Motor neuron (in vitro differentiated cells): ENCODE measurements around the gene CELA3B. TPM values are rescaled to one million over a fixed set of nuclear protein-coding genes. Genes with fewer than 3 reads are reported as not detected.
"Not testable (repeated sequence)": the region's sequence is repeated elsewhere in the genome, so short reads cannot be mapped to it uniquely, and the experiment has no call there.

Source experiments
- ATAC-seq, 8 experiments: fragments of 200-7000 bp; cut with Tn5 transposase; replicated peaks in 6 of 8; 2 replicates each; pipeline ENCODE4 v1.8.0; 2021; ENCODE audit warnings: mild to moderate bottlenecking in 8 of 8, moderate library complexity in 8 of 8
- H3K27ac ChIP-seq, 2 donors: fragments of 250-450 bp; sonication (Bioruptor Pico); 2 replicates each; pipeline ENCODE4 v1.9.0; 2021; ENCODE audit warnings: antibody characterized with exemption in 2 of 2, mild to moderate bottlenecking in 2 of 2, moderate library complexity in 1 of 2
- H3K4me1 ChIP-seq, 2 donors: fragments of 250-450 bp; sonication (Bioruptor Pico); replicated peaks in 1 of 2; 2 replicates each; pipeline ENCODE4 v1.6.1; 2021; ENCODE audit warnings: antibody characterized with exemption in 2 of 2, mild to moderate bottlenecking in 2 of 2, moderate library complexity in 1 of 2
- H3K4me3 ChIP-seq, 5 donors: fragments of 250-450 bp; sonication (Bioruptor Pico); 2 replicates each; pipeline ENCODE4 v1.9.0; 2021; ENCODE audit warnings: antibody characterized with exemption in 5 of 5, mild to moderate bottlenecking in 5 of 5, moderate library complexity in 4 of 5
- WGBS, 10 experiments: fragments of 450-650 bp; shearing (Covaris generic); methylation state at CpG; one replicate each; pipeline ENCODE4 v1.0.0; 2022; 5-methylcytosine and 5-hydroxymethylcytosine counted together
- in situ Hi-C, 9 experiments: fragments of 400-800 bp; cut with MboI; loops; one replicate each; pipeline ENCODE4 v1.15.0; 2021; ENCODE audit warnings: low sequenced_read_pairs in 9 of 9, low pct_unique_long_range_greater_than_20kb in 2 of 9; ENCODE audit not compliant: unreplicated experiment in 9 of 9
- total RNA-seq, 8 experiments: library from RNA; unstranded; fragments of 300-600 nt; gene quantifications; 2 replicates each; pipeline versions ENCODE4 v1.2.3 to v1.2.4, GENCODE V29; 2022

Gene CELA3B, protein sequence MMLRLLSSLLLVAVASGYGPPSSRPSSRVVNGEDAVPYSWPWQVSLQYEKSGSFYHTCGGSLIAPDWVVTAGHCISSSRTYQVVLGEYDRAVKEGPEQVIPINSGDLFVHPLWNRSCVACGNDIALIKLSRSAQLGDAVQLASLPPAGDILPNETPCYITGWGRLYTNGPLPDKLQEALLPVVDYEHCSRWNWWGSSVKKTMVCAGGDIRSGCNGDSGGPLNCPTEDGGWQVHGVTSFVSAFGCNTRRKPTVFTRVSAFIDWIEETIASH
- total RNA-seq = not detected

DNA sequence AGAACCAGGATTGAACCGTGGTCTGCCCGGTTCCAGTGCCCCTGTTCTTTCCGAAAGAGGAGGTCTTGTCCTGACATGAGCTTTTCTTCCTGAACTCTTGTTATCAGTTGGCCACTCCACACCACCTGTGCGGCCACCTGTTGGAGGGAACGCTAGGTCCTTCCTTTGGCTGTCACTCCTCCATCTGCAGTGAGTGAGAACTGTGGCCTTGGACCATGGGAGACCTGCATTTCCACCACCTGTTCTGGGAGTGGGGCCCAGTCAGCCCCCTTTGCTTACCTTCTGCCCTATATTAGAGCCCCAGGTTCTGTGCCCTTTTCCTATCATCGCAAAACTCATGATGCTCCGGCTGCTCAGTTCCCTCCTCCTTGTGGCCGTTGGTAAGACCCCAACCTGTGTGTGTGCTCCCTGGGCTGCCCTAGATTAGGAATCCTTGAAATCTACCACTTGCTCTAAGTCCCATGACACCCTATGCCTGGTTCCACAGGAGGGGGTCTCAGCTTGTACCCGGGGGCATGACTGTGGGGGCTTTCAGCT lies at the start of gene CELA3B:
Gene CELA3B (plus strand): TSS at position 320 of the 537 bp plus-strand sequence. CDS start 18 bp downstream, at position 338.
- H3K4me3 ChIP-seq, H3K27ac ChIP-seq, H3K4me1 ChIP-seq, ATAC-seq, in situ Hi-C loops: not testable (repeated sequence)
- 80 to 100% (median 90%) methylated on average over 1 to 6 of the region's 9 CpGs; no CpG with 5 or more reads in 4 of the 10 experiments for WGBS, 10 experiments

DNA sequence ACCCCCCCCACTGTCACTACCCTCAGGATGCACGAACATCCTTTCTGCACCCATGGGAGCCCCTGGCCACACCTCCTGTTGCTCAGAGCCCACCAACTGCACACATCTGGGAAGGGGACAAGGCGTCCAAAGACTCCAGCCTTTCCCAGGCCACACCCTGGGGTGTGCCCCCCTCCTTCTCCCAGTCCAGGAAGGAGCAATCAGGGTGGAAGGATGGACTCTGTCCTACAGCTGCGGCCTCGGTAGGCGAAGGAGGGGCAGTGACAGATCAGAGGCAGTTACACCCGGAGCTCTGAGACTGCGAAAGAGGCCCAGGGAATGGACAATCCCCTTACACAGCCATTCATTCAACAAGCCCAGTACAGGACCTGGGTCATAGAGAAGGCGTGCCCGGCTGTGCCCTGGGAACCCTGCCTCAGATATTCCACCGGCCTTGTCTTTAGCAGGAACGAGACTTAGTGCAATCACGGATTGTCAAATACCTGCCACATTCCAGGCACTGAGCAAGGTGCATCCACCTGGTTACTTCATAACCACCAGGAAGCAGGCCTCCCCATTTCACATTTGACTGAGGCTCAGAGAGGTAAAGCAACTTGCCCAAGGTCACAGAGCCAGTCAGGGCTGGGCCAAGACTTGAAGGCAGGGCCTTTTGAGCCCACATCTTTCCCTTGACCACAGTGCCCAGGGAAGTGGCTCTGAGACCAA lies 49.1 kb upstream of the CELA3B start:
- H3K4me1 ChIP-seq = peaks cover 0 to 26% of the 10 kb centered on the region in 2 donors
- H3K27ac ChIP-seq = no peak overlapping the region
- no peak overlapping the region for H3K4me3 ChIP-seq
- WGBS, 10 experiments = 20 to 100% (median 75%) methylated on average over 1 to 9 of the region's 12 CpGs; no CpG with 5 or more reads in 4 of the 10 experiments
- peak; percentile 28 to 85 (median 46) for ATAC-seq
- in situ Hi-C loops = no loop called here

DNA sequence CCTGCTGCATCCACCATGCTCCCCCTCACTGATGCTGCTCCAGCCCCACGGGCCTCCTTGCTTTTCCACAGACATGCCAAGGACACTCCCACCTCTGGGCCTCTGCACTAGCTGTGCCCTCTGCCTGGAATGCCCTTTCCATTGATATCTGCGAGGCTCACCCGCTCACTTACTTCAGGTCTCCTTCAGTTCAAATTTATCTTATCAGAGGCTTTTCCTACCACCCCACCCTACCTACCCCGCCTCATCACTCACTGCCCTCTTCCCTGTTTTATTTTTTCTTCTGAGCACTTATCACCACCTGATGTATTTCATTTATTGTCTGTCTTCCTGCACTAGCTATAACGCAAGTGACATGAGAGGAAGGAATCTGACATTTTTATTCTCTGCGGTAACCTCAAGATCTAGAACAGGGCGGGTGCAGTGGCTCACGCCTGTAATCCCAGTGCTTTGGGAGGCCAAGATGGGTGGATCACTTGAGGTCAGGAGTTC lies 46.7 kb upstream of the CELA3B start:
- 82 to 100% (median 95%) methylated on average over 1 to 8 of the region's 8 CpGs for WGBS, 10 experiments
- in situ Hi-C loops = no loop called here
- H3K27ac ChIP-seq = no peak overlapping the region
- no peak for ATAC-seq
- peaks cover 3 to 36% of the 10 kb centered on the region in 2 donors for H3K4me1 ChIP-seq
- H3K4me3 ChIP-seq = no peak overlapping the region

DNA sequence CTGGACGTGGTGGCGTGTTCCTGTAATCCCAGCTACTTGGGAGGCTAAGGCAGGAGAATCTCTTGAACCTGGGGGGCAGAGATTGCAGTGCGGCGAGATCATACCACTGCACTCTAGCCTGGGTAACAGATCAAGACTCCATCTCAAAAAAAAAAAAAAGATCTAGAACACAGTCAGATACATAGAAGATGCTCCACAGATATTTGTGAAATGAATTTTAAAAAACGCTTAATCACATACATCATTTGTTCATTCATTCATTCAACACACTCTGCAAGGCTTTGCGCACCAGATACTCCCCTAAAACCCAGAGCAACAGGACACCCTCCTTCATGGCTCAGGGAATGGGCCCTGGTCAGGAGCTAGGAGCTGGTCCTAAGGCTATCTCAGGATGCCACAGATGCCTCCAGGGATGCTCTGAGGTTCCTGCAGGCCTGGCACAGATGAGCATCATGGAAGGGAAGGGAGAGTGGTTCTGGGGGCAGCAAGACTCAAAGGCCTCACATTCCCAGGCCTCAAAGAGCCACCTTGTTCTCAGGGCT lies 46.1 kb upstream of the CELA3B start:
- Histone ChIP-seq H3K27ac (no peak overlapping the region), H3K4me1 (peaks cover 3 to 41% of the 10 kb centered on the region in 2 donors), H3K4me3 (no peak overlapping the region)
- 71 to 100% (median 93%) methylated on average over 1 to 6 of the region's 6 CpGs; no CpG with 5 or more reads in 2 of the 10 experiments for WGBS, 10 experiments
- ATAC-seq = no peak
- in situ Hi-C loops = no loop called here

DNA sequence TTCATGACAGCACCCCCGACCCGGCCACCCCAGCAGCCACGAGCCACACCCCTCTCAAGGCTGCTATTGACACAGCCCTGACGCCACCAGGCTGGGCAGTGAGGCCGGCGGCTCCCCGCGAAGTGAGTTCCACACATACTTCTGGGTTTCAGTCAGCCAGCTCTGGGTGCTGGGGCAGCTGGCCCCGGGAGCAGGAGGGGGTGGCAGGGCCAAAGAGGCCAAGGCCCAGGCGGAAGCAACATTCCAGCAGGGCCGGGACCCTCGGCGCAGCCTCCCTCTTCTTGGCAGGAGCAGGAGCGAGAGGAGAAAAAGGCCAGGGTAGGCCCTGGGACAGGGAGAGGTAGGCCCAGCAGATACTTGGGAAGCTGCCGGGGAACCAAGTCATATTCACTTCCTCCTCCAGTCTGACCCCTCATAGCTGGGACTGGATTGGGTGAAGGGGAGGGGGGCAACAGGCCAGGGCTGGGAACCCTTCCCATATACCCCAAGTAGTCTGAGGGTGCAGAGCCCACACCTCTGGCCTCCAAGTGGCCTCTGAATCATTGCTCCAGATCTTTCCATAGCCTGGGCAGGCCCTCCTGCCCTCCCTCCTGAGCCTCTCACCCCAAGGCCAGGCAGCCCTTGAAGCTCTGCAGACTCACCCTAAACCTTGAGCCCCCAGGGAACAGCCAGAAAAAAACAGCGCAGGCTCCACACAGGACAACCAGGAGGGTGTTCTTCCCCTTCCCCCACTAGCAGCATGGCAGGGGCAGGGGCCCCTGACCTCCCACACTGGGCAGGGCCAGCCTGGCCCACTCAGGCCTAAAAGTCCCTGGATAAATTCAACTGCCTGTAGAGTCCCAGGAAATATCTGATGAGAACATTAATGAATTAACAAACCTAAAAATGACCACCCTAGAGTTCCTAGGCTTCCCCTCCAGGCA lies 45.4 kb upstream of the CELA3B start:
- no peak overlapping the region for H3K27ac ChIP-seq
- 10 to 93% (median 79%) methylated on average over 2 to 10 of the region's 16 CpGs; no CpG with 5 or more reads in 5 of the 10 experiments for WGBS, 10 experiments
- ATAC-seq = peak in 5 of 8 experiments; percentile 9 to 46 (median 31)

DNA sequence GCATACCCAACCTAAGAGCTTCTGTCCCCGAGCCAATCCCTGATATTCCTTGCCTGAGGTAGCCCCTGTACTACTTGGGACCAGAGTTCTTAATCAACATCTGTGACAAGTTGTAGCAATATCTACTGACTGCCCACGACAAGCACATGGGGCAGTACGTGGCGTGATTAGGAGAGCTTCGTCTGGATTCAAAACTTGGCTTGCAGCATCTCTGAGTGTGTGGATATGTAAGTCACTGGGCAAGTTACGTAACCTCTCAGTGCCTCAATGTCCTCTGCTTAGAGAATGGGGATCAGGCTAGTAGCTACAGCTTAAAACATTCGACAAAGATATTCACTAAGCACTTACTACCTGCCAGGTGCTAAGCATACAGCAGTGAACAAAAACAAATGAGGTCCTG lies 44.7 kb upstream of the CELA3B start:
- ATAC-seq = no peak
- H3K4me1 ChIP-seq = peaks cover 11 to 44% of the 10 kb centered on the region in 2 donors
- H3K27ac ChIP-seq = no peak overlapping the region
- H3K4me3 ChIP-seq = no peak overlapping the region
- 25 to 94% (median 84%) methylated on average over 1 to 7 of the region's 7 CpGs for WGBS, 10 experiments
- in situ Hi-C loops = no loop called here

More for the DNA sequence above, 45.4 kb upstream of the CELA3B start:
- no peak overlapping the region for H3K4me3 ChIP-seq
- in situ Hi-C loops = no loop called here
- peaks cover 10 to 49% of the 10 kb centered on the region in 2 donors for H3K4me1 ChIP-seq

DNA sequence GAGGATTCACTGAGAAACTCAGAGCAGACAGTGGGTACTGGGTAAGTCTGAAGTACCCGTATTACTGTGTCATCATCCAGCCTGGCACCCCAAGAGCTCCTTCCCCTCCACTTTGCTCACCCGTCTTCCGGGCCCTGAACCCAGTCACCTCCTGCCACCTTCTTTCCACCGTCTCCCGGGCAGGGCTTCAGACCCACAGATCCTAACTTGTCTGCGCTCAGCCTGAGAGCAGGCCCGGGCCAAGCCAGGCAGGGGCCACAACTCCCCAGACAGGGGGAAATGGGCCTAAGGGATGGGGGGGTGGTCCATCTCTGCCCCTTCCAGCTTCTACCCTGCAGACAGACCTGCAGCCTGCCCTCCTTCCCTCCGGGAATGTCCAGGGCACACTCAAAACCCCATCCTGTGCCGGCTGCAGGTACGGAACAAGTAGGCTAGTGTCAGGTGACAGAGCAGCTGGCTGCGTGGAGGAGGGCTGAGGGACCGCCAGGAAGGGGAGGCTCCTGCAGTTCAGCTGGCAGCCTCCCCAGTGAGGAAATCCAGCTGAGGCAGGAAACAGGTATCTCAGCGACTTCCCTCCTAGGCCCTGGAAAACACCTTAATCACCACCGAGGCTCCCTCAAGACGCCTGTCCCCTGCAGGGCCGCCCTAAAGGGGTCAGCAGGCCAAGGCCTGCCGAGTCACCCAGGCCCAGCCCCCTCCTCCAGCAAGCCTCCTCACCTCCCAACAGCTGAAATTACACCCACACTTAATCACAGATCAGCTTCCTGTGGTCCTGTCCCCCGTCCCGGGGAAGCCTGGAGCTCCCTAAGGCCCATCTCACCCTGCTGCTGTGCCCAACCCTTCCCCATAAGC lies 43.2 kb upstream of the CELA3B start:
- no peak overlapping the region for H3K4me3 ChIP-seq
- peak in 1 of 8 experiments; percentile 1 for ATAC-seq
- 8 to 72% (median 51%) methylated on average over 1 to 9 of the region's 19 CpGs; no CpG with 5 or more reads in 5 of the 10 experiments for WGBS, 10 experiments
- peak overlapping the region in 1 of 2 donors; percentile 7 for H3K27ac ChIP-seq
- in situ Hi-C loops = no loop called here
- H3K4me1 ChIP-seq = peaks cover 11 to 46% of the 10 kb centered on the region in 2 donors

DNA sequence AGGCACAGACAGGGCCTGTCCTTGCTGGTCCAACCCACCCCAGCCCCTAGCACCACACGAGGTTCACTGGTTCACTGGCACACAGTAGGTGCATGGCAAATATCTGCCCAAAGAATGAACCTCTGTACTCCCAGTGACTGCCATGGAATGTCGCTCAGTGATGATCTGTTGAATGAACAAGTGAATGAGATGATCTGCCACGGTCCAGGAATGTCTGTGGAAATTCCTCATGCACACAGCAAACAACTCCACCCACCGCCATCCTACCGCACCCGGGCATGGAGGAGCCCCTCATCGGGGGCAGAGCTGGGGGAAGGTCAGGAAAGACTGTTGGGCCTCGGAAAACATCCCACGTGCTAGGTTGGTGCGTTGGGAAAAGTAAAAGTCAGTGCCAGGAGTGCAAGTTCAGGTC lies 41.4 kb upstream of the CELA3B start:
- H3K27ac ChIP-seq = no peak overlapping the region
- H3K4me1 ChIP-seq = peaks cover 14 to 57% of the 10 kb centered on the region in 2 donors
- in situ Hi-C loops = no loop called here
- H3K4me3 ChIP-seq = no peak overlapping the region
- 0 to 100% (median 32%) methylated on average over 1 to 10 of the region's 10 CpGs; no CpG with 5 or more reads in 4 of the 10 experiments for WGBS, 10 experiments
- ATAC-seq = peak in 1 of 8 experiments; percentile 0

DNA sequence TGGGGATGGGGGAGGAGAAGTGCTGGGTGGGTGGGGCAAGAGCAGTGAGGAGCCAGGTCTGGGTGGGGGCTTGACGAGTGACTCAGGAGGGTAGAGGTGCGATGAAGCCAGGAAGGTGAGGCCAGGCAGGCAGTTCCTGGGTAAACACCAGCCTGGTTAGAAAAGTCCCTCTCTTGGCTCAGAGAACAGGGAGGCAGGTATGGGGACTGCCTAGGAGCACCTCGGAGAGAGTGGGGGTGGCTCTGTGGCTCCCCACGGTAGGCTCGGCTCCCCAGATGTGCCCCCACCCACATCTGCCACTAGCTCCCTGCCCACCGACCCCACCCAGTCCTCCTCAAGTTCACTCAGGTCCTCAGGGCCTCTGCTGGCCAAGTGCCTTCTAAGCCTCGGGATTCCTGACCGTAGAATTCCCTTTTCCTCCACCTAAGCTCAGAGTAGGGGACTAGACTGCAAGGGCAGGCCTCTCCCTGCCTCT lies 40.9 kb upstream of the CELA3B start:
- in situ Hi-C loops = no loop called here
- peaks cover 14 to 57% of the 10 kb centered on the region in 2 donors for H3K4me1 ChIP-seq
- no peak overlapping the region for H3K27ac ChIP-seq
- ATAC-seq = peak in 3 of 8 experiments; percentile 4 to 14 (median 7)
- H3K4me3 ChIP-seq = peak overlapping the region; percentile 60 to 98 (median 64)
- 0 to 10% (median 0%) methylated on average over 1 to 2 of the region's 8 CpGs; no CpG with 5 or more reads in 7 of the 10 experiments for WGBS, 10 experiments

DNA sequence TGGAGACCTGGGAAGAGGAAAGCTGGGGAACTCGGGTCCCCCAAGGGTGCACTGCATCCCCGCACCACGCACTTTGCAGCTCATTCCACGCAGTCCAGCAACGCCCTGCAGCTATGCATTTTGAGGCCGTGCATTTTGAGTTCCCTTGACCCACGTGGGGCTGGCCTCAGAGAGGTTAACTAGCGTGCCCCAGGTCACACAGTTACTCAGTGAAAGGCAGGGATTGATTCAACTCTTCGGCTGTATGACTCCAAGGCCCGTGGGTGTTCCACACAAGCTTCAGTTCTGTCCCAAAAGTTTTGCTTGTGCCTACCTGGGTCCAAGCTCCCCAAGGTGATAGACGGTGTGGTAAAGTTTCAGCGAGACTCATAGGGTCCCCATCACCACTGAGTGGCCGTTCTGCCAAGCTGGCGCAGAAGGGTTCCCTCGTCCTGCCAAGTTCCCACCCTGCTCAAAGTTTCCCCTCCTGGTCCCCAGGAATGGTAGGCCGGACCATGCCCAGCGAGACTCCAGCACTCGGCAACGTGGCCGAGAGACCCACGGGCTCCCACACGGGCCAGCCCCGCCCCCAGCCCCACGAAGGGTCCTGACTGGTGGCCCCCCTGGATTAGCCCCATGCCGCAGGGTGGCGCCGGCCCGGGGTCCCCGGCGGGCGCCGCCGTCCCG lies 40.3 kb upstream of the CELA3B start:
- 0 to 14% (median 2%) methylated on average over 1 to 9 of the region's 34 CpGs; no CpG with 5 or more reads in 4 of the 10 experiments for WGBS, 10 experiments
- Histone ChIP-seq H3K4me1 (peaks cover 14 to 53% of the 10 kb centered on the region in 2 donors), H3K27ac (peak overlapping the region in 1 of 2 donors; percentile 13), H3K4me3 (peak overlapping the region; percentile 60 to 98 (median 64))
- in situ Hi-C loops = no loop called here
- peak; percentile 25 to 52 (median 38) for ATAC-seq

DNA sequence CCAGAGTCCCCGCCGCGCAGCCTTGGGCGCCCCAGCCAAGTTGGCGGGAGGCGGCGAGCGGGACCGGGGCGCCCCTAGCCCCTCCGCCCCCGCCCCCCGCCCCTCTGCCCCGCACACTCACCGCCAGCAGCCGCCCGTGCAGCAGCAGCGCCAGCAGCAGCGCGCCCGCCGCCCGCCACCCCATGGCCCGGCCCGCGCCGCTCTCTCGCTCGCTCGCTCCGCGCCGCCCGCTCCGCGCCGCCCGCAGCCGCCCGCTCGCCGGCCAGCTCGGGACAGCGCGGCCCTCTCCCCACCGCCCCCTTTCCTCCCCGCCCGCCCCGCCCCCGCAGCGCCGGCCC lies 39.8 kb upstream of the CELA3B start, which contains the start of gene HSPG2:
Gene HSPG2 (minus strand): TSS at position 277 of the 338 bp plus-strand sequence. CDS start 93 bp downstream, at position 184.
- H3K4me1 ChIP-seq = peaks cover 14 to 49% of the 10 kb centered on the region in 2 donors
- WGBS, 10 experiments = no CpG with 5 or more reads among the region's 52 CpGs
- peak within 1 kb of the TSS; percentile 60 to 98 (median 64) for H3K4me3 ChIP-seq
- in situ Hi-C loops = no loop called here
- peak within 1 kb of the TSS in 1 of 2 donors; percentile 62 for H3K27ac ChIP-seq
- peak; percentile 19 to 84 (median 79) for ATAC-seq
